HL-60 (cell line): ENCODE measurements around the gene ATXN2.

ENCODE experiments used
- DNase-seq, 2 experiments: peaks; one replicate each; pipeline ENCODE4 v3.0.0-alpha.2; 2010 to 2020; ENCODE audit warnings: low read depth in 1 of 2, low spot score in 1 of 2
- H3K27ac ChIP-seq: fragments of 250-450 bp; sonication (Bioruptor Pico); replicated peaks from 2 replicates; pipeline ENCODE4 v1.5.1; 2020; ENCODE audit warnings: mild to moderate bottlenecking, moderate library complexity
- H3K27me3 ChIP-seq: fragments of 250-450 bp; sonication (Bioruptor Pico); 2 replicates; pipeline ENCODE4 v1.5.1; 2021; ENCODE audit warnings: mild to moderate bottlenecking, moderate library complexity; ENCODE audit not compliant: insufficient read depth, poor library complexity, severe bottlenecking
- H3K4me3 ChIP-seq: replicated peaks from 2 replicates; pipeline ENCODE4 v1.5.1; 2011; ENCODE audit warnings: mild to moderate bottlenecking, control low read depth, low read length; ENCODE audit not compliant: insufficient read depth
- GABPA ChIP-seq: IDR thresholded peaks from 2 replicates; pipeline ENCODE4 v1.6.1; 2012; ENCODE audit warnings: low read depth
- POLR2AphosphoS5 ChIP-seq: IDR thresholded peaks from 2 replicates; pipeline ENCODE4 v1.6.1; 2012; ENCODE audit warnings: low read depth
- REST ChIP-seq: IDR thresholded peaks from 2 replicates; pipeline ENCODE4 v1.6.1; 2012; ENCODE audit warnings: low read depth; ENCODE audit not compliant: insufficient replicate concordance
- SPI1 ChIP-seq: IDR thresholded peaks from 2 replicates; pipeline ENCODE4 v1.6.1; 2012; ENCODE audit warnings: low read depth, mild to moderate bottlenecking, borderline replicate concordance
- TF ChIP-seq, protein P1 (sequence below): IDR thresholded peaks from one replicate; pipeline ENCODE4 v1.5.1; 2011; ENCODE audit warnings: low read length, control low read depth, inconsistent platforms; ENCODE audit not compliant: insufficient read depth

Gene ATXN2

GRCh38 chr12:111446631-111447570, 152.2 kb downstream of the ATXN2 start:
- no peak overlapping the region for H3K27ac ChIP-seq
- DNase-seq: no peak
- H3K27me3 ChIP-seq: no peaks in the 10 kb centered on the region
- H3K4me3 ChIP-seq: no peak overlapping the region
- TF ChIP-seq, protein P1, sequence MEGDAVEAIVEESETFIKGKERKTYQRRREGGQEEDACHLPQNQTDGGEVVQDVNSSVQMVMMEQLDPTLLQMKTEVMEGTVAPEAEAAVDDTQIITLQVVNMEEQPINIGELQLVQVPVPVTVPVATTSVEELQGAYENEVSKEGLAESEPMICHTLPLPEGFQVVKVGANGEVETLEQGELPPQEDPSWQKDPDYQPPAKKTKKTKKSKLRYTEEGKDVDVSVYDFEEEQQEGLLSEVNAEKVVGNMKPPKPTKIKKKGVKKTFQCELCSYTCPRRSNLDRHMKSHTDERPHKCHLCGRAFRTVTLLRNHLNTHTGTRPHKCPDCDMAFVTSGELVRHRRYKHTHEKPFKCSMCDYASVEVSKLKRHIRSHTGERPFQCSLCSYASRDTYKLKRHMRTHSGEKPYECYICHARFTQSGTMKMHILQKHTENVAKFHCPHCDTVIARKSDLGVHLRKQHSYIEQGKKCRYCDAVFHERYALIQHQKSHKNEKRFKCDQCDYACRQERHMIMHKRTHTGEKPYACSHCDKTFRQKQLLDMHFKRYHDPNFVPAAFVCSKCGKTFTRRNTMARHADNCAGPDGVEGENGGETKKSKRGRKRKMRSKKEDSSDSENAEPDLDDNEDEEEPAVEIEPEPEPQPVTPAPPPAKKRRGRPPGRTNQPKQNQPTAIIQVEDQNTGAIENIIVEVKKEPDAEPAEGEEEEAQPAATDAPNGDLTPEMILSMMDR: no peak
- TF ChIP-seq SPI1 (no peak), REST (no peak), POLR2AphosphoS5 (no peak), GABPA (no peak)

GRCh38 chr12:111445726-111446581, 153.2 kb downstream of the ATXN2 start:
- DNase-seq: no peak
- TF ChIP-seq POLR2AphosphoS5: peak; percentile 38; the same call in 1 of the 2 replicates
- TF ChIP-seq, protein P1: no peak
- TF ChIP-seq REST: no peak
- Histone ChIP-seq H3K27ac (peak overlapping the region; percentile 22), H3K4me3 (no peak overlapping the region), H3K27me3 (no peaks in the 10 kb centered on the region)

DNA sequence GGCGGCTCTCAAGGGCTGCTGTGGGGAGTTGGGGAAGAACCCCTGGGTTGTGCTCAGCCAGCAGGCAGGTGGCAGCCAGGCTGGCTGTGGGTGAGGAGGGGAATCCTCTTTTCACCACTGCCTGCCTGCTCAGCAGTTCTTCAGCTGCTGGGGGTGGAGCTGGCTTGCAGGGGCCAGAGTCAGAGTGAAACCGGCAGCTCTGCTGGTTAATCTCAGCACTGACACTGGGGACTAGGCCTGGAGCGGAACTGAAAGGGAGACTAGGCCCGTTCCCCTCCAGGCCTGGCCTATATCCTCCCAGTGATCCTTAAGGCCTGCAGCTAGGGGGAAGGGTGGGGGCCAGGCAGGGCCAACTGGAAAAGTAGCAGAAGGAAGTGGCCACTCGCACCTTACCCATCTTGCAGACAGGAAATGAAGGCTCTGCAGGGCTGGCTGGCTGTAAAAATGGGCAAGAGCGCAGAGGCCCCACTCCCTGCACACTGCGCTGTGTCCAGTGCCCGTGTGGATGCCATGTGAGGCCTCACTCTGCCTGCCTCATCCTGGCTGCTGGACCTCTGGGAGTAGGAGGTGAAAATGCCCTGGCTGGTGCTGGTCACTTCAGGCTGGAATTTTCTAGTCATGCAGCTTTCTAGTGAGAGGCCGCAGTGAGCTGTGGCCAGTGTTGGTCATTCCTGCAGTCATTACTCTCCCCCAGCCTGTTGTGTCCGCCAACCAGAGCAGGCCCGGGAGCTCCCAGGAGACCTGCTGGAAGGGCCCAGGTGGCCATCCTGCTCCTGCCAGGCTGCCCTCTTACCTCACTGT, 154.0 kb downstream of the ATXN2 start:
- no peaks in the 10 kb centered on the region for H3K27me3 ChIP-seq
- TF ChIP-seq SPI1 (peak; percentile 55; the same call in 1 of the 2 replicates), REST (no peak), GABPA (no peak), POLR2AphosphoS5 (peak; percentile 23; the same call in 1 of the 2 replicates)
- TF ChIP-seq, protein P1: no peak
- peak; percentile 85 to 88 for DNase-seq
- H3K27ac ChIP-seq: peak overlapping the region; percentile 22
- H3K4me3 ChIP-seq: no peak overlapping the region
